ENCODE results near the gene FADS1.

DNA sequence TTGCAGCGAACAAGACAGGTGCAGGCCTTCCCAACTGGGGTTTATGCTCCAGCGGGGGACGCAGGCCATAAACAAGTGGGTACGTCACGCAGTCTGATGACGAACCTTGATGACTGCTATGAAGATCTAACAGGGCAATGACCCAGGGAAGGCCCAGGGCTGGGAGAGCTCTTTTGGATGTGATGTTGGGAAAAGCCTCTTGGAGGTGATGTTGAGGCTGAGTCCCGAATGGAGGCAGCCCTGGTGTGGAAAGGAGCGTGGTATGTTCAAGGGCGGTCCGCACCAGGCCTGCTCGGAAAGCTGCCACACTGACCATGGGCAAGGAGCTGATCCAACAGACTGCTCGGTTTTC is 17.1 kb upstream of the FADS1 start:
- no peak for TF ChIP-seq POLR2A (IDR thresholded peaks at IDR 0.05; ENCODE audit: low read length)
- no peak for TF ChIP-seq GATA1 (IDR thresholded peaks at IDR 0.05; ENCODE audit: low read depth, low read length)

Data from erythroblast (primary cell).